HG03575 (cell line): ENCODE measurements around the gene GNAQ.
"Not testable (repeated sequence)": the region's sequence is repeated elsewhere in the genome, so short reads cannot be mapped to it uniquely, and the experiment has no call there.

Experiments
- ATAC-seq: cut with Tn5 transposase; IDR thresholded peaks from one replicate; pipeline ENCODE4 v1.9.1; 2021; ENCODE audit not compliant: unreplicated experiment, insufficient number of reproducible peaks, low FRiP score; ENCODE audit errors: extremely low read depth

Gene GNAQ

DNA sequence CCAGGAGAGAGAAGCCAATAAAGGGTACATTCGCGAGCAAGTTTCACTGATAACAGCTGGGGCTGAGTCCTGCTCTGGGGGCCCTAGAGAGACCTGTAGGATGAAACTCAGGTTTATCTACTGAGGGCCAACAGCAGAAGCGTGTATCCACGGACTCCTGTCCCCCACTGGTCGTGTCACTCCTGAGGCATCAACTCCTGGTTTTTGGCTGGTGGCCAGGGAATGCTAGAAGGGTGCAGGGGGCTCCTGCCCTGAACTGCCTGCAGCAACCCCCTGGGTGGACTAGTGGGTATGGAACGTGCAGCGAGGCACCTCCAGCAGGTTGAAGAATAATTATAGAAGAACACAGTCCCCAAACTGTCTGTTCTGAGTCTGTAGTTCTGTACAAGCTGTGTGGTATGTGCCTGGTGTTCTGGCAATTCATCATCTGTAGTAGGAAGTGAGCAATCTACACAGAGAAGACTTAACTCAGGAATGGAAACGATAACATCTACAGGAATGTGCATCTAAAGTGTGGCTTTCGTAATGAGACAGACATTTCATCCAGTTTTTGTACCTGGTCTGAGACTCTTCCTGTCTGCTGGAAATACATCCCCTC, 319.0 kb downstream of the GNAQ start:
- no peak for ATAC-seq

DNA sequence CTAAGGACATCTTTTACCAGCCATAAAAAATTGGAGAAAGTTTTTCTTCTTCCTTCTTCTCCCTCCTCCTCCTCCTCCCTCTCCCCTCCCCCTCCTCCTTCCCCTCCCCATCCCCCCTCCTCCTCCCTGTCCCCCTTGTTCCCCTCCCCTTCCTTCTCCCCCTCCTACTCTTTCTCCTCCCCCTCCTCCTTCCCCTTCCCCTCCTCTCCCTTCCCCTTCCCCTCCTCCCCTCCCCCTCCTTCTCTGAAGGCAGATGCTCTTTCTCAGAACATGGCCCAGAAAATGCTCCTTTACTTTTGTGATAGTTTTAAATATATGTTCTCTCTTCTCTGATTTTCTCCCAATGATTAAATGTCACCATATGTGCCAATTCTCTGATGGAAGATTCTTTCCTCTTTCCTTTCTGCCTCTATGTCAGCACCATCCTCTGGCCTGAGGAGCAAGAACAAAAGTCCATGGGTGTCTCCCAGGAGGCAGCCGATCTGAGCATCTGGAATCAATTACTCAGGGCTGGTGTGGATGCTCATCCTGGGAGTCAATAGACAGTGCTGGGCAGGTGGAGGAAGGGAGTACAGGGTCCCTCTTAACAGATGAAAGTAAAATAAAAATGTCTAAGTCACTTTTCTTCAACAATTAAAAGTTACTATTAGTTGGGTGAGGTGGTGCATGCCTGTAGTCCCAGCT, 320.5 kb downstream of the GNAQ start:
- no peak for ATAC-seq

DNA sequence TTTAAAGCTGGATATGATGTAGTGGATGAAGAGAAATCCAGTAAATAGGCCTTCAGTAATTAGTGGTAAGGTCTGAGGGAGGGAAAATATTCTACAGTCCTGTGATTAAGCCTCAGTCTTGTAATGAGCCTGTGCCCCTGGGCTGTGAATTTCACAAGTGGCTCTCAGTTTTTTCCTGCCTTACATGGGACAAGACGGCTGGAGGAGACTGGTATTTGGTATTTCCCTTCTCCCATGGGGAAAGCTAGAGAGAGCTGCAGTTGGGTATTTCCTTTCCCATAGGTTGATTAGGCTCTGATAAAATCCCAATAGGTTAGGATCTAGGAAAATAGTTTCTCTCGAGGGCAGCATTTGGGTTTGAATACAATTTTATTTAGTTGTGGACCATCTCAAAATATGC, 321.3 kb downstream of the GNAQ start:
- ATAC-seq = no peak

DNA sequence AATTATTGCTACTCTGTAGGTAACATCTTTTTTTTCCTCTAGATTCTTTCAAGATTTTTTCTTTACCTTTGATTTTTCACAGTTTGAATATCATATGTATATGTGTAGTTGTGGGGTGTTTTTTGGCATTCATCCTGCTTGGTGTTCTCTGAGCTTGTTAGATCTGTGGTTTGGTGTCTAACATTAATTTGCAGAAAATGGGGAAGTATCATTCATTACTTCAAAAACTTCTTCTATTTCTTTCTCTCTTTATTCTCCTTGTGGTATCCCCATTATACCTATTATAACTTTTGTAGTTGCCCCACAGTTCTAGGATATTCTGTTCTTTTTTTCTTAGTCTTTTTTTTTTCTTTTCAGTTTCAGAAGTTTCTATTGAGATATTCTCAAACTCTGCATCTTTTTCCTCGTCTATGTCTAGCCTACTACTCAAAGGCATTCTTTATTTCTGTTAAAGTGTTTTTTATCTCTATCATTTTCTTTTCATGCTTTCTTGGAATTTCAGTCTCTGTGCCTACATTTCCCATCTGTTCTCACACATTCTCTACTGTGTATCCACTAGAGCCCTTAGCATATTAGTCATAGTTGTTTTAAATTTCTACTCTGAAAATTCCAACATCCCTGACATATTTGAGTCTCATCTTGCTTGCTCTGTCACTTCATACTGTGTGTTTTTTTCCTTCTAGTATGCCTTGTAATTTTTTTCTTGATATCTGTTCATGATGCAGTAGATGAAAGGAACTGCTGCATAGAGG, 323.4 kb downstream of the GNAQ start:
- no peak for ATAC-seq

DNA sequence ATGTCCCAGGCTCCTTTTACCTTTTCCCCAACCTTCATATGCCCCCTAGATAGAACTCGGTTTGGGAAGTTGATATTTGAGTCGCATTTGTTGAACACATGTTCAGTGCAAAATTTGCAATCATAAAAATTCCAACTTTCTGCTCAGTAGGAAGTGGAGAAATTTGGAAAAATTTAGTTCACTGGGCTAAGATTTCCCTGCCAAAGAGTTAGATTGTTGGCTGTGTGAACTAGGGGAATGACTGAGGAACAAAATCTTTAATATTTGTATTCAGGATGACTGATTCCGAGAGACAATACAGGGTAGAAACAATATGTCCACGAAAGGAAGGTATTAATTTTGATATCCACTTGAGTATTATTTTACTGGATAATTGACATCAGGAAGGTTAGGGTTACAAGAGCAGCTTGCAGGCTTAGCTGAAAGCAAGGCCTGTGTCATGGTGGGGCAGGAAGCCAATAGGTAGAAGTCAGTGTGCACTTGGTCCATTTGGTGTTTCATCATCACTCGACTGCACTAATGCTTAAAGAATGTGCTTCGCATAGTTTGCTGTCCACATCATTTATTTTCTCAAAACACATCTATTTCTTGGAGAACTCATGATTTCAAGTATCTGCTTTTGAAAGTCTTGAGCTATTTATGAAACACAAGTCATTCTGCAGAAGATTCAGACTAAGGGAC, 324.1 kb downstream of the GNAQ start:
- no peak for ATAC-seq

DNA sequence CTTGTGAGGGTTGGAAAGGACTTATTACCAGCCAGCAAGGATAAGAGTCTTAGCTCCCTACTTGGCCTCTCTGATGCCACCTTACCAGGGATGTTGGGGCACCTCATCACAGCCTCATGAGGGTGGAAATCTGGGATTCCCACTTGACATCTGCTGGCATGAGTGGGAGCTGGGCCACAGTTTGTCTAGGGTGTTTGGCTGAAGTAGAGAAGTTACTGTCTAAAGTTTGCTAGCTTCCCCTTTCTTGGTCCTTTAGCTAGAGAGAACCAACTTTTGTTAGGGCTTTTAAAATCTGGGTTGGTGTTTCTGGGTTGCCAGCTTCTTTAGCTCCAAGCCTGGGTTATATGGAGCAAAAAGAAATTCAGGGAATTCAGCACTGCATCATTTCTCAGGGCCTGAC, 326.0 kb downstream of the GNAQ start:
- no peak for ATAC-seq

DNA sequence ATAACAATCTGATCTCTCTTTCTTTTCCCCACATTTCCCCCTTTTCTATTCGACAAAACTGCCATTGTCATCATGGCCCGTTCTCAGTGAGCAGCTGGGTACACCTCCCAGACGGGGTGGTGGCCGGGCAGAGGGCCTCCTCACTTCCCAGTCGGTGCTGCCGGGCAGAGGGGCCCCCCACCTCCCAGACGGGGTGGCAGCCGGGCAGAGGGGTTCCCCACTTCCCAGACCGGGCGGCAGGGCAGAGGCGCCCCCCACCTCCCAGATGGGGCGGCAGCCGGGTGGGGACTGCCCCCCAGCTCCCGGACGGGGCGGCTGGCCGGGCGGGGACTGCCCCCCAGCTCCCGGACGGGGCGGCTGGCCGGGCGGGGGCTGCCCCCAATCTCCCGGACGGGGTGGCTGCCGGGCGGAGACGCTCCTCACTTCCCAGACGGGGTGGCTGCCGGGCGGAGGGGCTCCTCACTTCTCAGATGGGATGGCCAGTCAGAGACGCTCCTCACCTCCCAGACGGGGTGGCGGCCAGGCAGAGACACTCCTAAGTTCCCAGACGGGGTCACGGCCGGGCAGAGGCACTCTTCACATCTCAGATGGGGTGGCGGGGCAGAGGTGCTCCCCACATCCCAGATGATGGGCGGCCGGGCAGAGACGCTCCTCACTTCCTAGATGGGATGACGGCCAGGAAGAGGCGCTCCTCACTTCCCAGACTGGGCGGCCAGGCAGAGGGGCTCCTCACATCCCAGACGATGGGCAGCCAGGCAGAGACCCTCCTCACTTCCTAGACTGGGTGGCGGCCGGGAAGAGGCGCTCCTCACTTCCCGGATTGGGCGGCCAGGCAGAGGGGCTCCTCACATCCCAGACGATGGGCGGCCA, 328.9 kb downstream of the GNAQ start:
- not testable (repeated sequence) for ATAC-seq

DNA sequence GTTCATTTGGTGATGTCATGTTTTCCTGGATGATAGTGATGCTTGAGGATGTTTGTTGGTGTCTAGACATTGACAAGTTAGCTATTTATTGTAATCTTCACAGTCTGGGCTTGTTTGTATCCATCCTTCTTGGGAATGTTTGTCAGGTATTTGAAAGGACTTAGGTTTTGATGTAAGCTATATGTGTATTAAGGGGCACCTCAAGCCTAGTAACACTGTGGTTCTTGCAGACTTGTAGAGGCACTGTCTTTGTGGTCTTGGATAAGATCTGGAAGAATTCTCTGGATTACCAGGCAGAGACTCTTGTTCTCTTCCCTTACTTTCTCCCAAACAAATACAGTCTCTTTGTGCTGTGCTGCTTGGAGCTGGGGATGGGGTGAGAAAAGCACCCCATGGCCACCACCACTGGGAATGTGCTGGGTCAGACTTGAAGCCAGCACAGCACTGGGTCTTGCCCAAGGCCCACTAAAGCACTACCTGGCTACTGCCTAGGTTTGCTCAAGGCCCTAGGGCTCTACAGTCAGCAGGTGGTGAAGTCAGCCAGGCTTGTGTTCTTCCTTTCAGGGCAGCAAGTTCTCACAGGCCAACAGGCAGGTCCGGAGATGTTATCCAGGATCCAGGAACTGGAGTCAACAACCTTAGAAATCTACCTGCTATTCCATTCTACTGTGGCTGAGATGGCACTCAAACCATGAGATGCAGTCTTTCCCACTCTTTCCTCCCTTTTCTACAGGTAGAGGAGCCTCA, 334.2 kb downstream of the GNAQ start:
- no peak for ATAC-seq

DNA sequence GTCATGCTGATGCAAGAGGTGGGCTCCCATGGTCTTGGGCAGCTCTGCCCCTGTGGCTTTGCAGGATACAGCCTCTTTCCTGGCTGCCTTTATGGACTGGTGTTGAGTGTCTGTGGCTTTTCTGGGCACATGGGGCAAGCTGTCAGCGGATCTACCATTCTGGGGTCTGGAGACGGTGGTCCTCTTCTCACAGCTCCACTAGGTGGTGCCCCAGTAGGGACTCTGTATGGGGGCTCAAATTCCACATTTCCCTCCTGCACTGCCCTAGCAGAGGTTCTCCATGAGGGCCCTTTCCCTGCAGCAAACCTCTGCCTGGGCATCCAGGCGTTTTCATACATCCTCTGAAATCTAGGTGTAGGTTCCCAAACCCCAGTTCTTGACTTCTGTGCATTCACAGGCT, 340.9 kb downstream of the GNAQ start:
- ATAC-seq = not testable (repeated sequence)

DNA sequence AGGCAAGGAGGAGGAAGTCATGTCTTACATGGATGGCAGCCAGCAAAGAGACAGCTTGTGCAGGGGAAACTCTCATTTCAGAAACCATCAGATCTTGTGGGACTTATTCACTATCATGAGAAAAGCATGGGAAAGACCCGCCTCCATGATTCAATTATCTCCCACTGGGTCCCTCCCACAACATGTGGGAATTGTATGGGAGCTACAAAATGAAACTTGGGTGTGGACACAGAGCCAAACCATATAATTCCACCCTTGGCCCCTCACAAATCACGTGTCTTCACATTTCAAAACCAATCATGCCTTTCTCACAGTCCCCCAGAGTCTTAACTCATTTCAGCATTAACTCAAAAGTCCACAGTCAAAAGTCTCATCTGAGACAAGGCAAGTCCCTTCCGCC, 341.5 kb downstream of the GNAQ start:
- not testable (repeated sequence) for ATAC-seq

DNA sequence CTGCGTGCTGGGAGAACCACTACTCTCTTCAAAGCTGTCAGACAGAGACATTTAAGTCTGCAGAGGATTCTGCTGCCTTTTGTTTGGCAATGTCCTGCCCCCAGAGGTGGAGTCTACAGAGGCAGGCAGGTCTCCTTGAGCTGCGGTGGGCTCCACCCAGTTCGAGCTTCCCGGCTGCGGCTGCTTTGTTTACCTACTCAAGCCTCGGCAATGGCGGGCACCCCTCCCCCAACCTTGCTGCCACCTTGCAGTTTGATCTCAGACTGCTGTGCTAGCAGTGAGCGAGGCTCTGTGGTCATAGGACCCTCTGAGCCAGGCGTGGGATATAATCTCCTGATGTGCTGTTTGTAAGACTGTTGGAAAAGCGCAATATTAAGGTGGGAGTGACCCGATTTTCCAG, 343.9 kb downstream of the GNAQ start:
- ATAC-seq = not testable (repeated sequence)

DNA sequence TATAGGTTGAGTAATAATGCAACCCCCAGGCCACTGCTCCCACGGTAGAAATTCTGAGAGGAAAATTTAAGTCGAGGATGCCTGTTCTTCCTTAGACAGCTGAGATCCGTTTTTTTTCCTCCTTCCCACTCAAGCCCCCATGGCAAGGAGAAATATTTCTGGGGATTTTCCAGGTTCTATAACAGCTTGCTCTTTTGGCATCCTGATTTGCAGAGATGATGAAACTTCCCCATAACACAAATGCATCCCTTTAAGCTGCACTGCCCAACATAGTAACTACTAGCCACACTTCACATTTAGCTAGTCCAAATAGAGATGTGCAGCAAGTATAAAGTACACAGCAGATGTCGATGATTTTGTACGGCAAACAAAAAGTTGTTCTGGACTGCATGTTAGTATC, 351.0 kb downstream of the GNAQ start:
- no peak for ATAC-seq

DNA sequence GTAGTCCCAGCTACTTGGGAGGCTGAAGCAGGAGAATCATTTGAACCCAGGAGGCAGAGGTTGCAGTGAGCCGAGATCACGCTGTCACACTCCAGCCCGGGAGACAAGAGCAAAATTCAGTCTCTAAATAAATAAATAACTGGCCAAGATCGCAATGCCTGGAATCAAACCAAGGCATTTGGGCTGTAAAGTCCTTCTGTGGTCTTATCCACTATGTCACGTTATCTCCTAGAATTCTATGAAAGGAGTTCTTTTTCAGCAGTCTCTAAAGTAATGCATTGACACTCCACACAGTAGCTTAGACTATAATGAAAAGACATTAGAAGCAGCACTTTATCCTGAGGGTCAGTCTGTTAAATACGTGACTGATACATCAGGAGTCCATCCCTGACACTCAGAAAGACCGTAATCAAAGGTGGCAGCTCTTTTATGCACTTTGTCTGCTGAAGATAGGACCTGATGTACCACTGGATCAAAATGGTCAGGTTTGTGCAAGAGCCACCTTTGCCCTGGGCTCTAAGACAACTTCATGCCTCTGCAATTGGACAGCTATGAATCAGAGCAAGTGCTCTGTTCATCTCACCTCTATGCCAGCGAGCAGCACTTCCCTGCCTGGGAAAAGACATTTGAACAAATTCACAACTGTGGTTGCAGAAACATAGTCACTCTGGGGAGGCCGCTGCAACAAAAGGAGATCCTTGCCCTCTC, 351.8 kb downstream of the GNAQ start:
- ATAC-seq = no peak

DNA sequence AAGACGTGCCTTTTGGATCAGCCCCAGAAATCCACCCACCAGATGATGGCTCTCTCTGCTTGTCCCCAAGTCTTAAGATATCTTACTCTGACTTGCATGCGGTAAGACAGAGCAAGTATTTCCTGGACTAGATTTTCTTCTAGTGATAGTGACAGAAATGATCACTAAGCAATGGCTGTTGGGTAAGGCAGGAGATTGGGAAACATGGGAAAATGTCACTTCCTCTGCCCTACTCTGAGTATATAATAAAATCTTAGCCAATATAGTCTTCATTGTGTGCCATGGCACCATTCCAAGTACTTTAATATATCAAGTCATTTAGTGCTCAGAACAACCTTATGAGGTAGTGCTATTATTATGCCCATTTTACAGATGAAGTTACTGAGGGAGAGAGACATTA, 352.5 kb downstream of the GNAQ start:
- no peak for ATAC-seq

DNA sequence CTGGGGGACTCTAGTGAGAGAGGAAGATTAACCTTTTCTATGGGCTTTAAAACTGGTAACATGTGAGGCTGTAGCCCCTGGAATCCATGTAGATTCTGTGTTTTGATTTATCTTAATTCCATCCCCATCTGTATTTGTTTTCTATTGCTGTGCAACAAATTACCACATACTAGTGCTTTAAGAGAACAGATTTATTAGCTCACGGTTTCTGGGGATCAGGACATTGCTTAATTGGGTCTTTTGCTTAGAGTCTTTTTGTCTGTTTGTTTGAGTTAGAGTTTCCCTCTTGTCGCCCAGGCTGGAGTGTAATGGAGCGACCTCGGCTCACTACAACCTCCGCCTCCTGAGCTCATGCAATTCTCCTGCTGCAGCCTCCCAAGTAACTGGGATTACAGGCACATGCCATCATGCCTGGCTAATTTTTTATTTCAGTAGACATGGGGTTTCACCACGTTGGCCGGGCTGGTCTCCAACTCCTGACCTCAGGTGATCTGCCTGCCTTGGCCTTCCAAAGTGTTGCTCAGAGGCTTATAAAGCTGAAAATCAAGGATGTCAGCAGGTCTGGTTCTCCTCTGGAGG, 353.6 kb downstream of the GNAQ start:
- no peak for ATAC-seq

DNA sequence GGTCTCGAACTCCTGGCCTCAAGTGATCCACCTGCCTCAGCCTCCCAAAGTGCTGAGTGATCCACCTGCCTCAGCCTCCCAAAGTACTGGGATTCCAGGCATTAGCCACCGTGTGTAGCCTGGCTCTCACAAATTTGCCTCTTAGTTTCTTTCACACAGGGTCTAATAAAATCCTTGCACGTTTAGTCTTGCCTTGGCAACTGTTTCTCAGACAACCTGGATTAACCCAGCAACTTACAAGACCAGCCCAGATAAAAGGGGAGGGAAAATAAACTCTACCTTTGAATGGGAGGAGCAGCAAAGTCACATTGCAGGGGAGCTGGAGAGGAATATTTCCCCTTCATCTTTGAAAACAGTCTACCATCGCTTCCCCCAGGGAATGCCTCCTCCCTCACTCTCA, 354.2 kb downstream of the GNAQ start:
- no peak for ATAC-seq
